NCI-H2107 (cell line): ENCODE measurements around the gene B4GALNT4.
"Not testable (repeated sequence)": the region's sequence is repeated elsewhere in the genome, so short reads cannot be mapped to it uniquely, and the experiment has no call there.

Experiments used
- DNase-seq: peaks from one replicate; lab custom pipeline; 2025; lab: John Stamatoyannopoulos, UW

The B4GALNT4 gene

DNA sequence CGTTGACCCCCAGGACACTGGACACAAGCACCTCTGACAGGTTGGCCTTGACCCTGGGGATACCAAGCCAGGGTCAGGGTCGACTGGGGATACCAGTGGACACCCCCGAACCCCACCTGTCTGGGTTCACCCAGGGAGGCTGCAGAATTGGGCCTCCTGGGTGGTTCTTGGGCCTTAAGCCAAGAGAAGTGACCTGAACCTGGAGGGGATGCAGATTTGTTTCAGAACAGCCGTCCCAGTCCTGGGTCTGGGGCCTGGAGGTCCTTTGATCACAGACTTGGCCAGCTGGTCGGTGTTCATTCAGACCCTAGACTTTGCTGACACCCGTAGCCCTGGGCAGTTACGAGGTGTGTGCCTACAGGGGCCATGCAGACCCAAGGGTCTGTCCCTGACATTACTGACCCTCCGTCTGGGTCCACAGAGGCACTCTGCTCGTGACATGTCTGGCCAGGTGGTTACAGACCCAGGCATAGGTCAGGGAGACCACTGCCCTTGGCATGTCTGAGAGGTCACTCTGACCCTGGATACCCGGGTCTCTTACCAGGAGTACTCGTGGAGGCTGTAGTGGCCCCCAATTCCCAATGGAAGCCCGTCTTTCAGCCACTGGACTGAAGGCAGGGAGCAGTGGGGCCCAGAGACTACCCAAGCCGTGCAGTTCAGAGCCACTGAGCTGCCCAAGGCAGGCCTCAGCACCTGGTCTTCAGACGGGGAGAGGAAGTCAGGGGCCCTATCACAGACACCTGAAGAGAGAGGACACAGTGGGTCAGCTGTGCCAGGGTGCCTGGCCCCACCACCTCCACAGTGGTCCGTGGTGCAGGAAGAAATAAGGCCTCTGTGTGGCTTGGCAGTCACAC, 39.1 kb downstream of the B4GALNT4 start:
- DNase-seq, result no peak

DNA sequence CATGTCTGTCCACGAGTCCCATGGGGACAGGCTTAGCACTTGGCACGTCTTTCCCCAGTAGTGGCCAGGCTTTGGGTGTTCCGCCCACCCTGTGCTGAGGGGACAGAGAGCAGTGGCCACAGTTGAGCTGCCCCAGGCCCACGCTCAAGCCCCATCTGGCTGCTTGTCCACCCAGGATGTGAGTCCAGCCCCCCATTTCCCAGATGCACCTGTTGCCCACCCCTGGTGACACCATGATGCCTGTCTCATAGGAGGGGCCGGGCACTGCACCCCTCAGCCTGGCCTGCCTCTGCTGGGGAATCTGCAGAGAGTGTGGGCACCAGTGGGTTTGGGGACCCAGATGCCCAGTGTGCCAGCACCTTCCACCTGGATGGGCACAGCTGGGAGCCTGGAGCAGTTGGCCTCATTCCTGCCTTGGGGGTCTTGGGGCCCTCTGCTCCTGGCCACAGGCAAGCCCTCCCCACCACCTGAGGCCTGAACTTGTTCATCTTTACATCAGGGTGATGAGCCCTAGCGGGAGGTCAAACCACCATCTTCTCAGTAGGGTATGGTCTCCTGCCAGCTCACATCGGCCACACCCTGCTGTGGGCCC, 39.8 kb downstream of the B4GALNT4 start:
- no peak for DNase-seq

GRCh38 chr11:409600-410483, 40.5 kb downstream of the B4GALNT4 start:
- DNase-seq, result no peak

GRCh38 chr11:410711-411110, 41.4 kb downstream of the B4GALNT4 start:
- DNase-seq, result not testable (repeated sequence)

DNA sequence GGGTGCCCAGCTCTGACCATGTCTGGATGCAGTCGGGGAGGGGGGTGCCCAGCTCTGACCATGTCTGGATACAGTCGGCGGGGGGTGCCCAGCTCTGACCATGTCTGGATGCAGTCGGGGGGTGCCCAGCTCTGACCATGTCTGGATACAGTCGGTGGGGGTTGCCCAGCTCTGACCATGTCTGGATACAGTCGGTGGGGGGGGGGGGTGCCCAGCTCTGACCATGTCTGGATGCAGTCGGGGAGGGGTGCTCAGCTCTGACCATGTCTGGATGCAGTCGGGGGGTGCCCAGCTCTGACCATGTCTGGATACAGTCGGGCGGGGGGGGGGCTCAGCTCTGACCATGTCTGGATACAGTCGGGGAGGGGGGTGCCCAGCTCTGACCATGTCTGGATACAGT, 42.2 kb downstream of the B4GALNT4 start:
- not testable (repeated sequence) for DNase-seq

DNA sequence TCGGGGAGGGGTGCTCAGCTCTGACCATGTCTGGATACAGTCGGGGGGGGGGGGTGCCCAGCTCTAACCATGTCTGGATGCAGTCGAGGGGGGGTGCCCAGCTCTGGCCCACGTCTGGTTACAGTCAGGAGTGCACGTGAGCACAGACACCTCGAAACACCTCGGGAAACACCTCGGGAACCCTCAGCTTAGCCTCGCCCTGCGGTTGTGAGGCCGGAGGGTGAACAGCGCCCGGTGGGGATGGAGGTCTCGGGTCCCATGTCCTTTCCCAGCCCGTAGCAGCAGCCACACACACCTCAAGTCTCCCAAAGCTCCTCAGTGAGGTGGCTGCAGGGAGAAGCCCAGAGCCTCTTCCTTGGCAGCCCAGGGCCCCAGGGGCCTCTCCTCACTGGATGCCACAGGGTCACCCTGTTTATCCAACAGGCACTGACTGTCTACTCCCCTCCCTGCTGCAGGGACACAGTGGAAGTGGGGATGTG, 43.4 kb downstream of the B4GALNT4 start:
- no peak for DNase-seq

DNA sequence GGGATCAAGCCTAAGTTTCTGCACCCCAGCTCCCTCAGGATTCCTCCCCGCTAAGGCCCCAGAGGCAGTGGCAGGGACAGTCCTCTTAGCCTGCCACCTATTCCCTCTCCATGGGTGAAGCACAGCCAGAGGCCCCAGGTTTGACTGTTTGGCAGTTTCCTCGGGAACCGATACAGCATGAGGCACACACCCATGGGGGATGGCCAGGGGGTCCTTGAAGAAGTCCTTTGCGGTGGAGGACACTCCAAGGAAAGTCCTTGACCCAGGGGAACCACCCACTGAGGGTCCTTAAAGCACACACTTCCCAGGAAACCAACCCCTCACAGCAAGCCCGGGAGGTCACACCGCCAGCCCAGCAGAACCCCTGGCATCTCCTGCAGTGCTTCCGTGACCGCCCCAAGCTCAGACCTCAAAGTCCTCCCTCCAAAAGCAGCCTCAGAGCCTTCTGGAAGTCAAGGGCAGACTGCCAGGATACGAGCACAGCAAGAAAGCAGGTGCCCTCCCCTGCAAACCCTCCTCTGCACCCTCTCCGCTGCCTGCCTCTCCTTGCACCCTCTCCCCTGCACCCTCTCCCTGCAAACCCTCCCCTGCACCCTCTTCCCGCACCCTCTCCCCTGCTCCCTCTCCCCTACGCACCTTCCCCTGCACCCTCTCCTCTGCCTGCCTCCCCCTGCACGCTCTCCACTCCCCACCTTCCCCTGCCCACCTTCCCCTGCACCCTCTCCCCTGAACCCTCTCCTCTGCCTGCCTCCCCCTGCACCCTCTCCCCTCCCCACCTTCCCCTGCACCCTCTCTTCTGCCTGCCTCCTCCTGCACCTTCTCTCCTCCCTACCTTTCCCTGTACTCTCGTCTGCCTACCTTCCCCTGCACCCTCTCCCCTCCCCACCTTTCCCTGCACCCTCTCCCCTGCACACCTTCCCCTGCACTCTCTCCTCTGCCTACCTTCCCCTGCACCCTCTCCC, 44.1 kb downstream of the B4GALNT4 start:
- DNase-seq, result no peak

DNA sequence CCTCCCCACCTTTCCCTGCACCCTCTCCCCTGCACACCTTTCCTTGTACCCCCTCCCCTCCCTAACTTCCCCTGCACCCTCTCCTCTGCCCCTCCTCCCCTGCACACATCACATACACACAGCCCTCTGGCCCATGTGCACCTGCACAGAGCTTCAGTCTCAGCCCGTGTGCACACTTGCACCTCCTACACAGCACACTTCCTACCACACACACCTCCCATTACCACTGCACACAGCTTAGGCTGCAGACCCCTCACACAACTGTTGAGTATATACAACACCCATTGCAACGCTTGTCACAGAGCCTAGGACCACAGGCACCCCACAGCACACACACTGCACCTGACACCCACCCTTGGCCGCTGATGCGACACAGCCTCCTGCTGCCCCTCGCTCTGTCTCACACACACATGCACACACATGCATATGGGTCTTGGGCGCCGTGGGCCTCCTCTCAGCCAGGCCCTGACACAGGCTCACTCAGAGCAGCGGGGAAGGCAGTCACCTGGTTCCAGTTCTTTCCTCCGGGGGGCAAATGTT, 45.1 kb downstream of the B4GALNT4 start:
- DNase-seq, result no peak

GRCh38 chr11:415640-416041, 46.3 kb downstream of the B4GALNT4 start:
- DNase-seq, result no peak

DNA sequence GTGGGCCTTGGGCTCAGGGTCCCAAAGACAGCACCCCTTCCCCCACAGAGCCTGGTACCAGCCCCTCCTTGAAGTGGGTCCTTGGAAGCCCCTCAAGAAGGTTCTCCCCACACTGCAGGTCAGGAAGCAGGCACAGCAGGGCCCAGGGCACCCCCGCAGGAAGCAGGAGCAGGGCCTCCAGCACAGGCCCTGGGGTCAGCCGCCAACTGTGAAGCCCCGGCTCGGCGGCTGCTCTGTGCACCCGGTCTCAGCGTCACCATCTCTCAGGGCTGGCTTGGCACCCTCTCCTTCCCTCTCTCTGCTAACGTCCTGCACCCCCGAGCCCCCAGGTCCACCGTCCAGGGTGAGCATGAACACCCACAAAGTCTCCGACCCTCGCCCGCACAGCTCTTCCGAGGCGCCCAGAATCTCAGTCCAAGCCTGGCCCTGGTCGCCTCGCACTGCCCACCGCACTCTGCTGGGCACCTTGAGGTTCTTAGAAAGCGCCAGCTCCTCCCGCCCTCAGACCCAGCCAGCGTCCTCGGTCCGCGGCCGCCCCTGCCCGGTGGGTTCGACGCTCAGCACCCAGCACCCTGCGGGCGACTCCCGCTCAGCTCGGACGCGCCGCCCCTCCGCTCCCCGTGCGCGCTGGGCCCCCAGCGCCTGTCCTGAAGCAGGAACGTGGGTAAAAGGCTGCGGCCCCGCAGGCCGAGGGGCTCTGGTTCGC, 46.9 kb downstream of the B4GALNT4 start:
- no peak for DNase-seq

DNA sequence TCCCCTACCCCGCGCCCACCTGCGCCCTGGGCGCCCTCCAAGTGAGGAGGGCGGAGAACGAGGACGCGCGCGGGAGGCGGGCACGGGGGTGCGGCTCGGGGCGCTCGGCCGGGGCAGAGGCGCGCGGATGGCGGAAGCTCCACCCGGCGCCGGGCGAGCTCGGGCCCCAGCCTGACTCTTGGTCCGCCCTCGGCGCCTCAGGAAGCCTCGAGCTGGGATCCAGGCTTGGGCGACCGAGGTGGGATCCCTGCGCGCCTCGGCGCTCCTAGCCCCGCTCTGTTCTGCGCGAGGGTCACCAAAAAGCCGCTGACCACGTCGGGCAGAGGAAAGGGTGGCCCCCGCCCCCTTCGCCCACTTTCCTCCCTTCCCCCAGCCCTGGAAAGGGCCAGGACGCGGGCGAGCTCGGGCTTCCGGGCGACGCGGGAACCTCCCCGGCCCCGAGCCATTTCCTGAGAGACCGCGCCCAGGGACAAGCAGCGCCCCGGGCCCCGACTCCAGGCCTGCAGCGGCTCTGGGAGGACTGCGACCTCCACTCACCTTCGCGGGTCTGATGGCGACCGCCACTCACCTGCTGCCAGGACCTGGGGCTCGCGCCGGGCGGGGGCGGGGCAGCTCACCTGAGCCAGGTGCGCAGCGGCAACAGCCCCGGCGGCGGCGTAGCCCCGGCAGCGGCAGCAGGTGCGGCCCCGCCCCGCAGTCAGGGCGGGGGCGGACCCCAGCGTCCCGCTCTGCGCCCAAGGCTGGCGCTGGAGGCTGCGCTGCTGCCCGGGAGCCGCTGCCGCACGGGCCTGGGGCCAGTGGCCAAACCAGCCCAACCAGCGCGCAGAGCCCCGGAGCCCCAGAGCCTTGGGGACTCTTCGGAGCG, 47.7 kb downstream of the B4GALNT4 start:
- DNase-seq, result no peak

GRCh38 chr11:417652-418342, 48.5 kb downstream of the B4GALNT4 start:
- DNase-seq, result no peak

DNA sequence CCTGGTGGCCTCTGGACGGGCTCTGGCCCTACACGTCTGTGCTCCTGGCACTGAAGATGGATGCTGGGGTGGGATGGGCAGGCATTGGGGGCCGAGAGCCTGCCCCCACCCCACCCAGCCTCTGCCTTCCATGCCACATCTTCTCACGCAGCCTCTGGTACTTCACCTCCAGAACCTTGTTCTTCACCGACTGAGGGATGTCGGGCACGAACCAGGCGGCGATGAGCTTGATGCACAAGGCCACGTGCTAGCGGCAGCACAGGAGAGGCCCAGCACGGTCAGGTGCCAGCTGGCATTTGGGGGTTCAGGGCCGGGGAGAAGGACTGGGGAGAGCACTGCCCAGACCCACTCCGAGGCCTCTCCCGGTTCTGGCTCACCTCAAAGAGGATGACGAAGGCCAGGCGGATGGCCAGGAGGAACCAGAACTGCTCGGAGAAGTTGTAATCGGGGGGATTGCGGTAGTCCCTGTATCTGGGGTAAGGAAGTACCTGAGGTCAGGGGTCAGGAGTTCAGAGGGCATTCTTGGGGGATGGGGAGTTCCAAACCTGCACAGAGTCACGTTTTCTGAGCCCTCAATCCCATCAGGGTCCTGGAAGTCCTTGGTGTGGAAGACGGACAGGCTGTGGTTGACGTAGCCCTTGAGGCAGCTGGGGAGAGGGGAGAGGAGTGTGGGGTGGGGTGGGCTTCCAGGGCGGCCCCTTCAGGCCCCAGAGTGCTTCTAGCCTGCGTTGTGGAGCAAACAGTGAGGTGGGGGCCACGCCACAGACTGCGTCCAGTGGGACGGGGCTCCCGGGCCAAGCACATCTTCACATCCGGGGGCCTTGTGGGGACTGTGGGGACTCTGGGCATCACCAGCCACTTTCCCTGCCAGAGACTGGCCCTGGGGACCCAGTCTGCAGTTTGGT, 49.3 kb downstream of the B4GALNT4 start:
- no peak for DNase-seq

GRCh38 chr11:419248-420005, 50.1 kb downstream of the B4GALNT4 start:
- no peak for DNase-seq

GRCh38 chr11:420054-420910, 51.0 kb downstream of the B4GALNT4 start:
- no peak for DNase-seq

- no peak for DNase-seq
These were observed 51.6 kb downstream of the B4GALNT4 start for GRCh38 chr11:420911-421321.
